ENCODE data around the gene SCN1A.

- TF ChIP-seq, protein P1, sequence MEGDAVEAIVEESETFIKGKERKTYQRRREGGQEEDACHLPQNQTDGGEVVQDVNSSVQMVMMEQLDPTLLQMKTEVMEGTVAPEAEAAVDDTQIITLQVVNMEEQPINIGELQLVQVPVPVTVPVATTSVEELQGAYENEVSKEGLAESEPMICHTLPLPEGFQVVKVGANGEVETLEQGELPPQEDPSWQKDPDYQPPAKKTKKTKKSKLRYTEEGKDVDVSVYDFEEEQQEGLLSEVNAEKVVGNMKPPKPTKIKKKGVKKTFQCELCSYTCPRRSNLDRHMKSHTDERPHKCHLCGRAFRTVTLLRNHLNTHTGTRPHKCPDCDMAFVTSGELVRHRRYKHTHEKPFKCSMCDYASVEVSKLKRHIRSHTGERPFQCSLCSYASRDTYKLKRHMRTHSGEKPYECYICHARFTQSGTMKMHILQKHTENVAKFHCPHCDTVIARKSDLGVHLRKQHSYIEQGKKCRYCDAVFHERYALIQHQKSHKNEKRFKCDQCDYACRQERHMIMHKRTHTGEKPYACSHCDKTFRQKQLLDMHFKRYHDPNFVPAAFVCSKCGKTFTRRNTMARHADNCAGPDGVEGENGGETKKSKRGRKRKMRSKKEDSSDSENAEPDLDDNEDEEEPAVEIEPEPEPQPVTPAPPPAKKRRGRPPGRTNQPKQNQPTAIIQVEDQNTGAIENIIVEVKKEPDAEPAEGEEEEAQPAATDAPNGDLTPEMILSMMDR (IDR thresholded peaks at IDR 0.05 in 8 of 11, conservative IDR thresholded peaks at IDR 0.05 in 3 of 11), result no peak
- no peak for TF ChIP-seq POLR2AphosphoS5 (IDR thresholded peaks at IDR 0.05)
- no peak for TF ChIP-seq POLR2A (IDR thresholded peaks at IDR 0.05)
These were observed 20.9 kb upstream of the SCN1A start for GRCh38 chr2:166148500-166149400.

Measured in spleen (tissue), 7 donors.